Loucy (cell line): ENCODE measurements around the gene PVALB.

Experiments
- H2AFZ ChIP-seq: fragments of 200-600 bp; sonication (generic); 2 replicates; pipeline ENCODE4 v1.6.0; 2016; ENCODE audit warnings: antibody characterized with exemption, mild to moderate bottlenecking, low read length, moderate library complexity
- H3F3A ChIP-seq: fragments of 200-600 bp; 2 replicates; pipeline ENCODE4 v1.6.0; 2016; ENCODE audit warnings: antibody characterized with exemption, low read depth, mild to moderate bottlenecking
- H3K27me3 ChIP-seq: fragments of 200-600 bp; sonication (generic); 2 replicates; pipeline ENCODE4 v1.6.1; 2014; ENCODE audit warnings: low read length, mild to moderate bottlenecking; ENCODE audit not compliant: insufficient read depth, poor library complexity, severe bottlenecking
- H3K36me3 ChIP-seq: fragments of 200-600 bp; sonication (generic); 2 replicates; pipeline ENCODE4 v1.6.1; 2016; ENCODE audit warnings: low read length; ENCODE audit not compliant: insufficient read depth
- H3K4me1 ChIP-seq: fragments of 200-600 bp; sonication (generic); 2 replicates; pipeline ENCODE4 v1.5.1; 2014; ENCODE audit warnings: low read length, mild to moderate bottlenecking; ENCODE audit not compliant: insufficient read depth, poor library complexity, severe bottlenecking
- H3K4me2 ChIP-seq: fragments of 200-600 bp; sonication (generic); 2 replicates; pipeline ENCODE4 v1.6.0; 2014; ENCODE audit warnings: antibody characterized with exemption, low read length, low read depth, mild to moderate bottlenecking; ENCODE audit not compliant: poor library complexity, severe bottlenecking
- H3K4me3 ChIP-seq: fragments of 200-600 bp; sonication (generic); 2 replicates; pipeline ENCODE4 v1.5.1; 2014; ENCODE audit warnings: low read length, mild to moderate bottlenecking, mixed read lengths; ENCODE audit not compliant: poor library complexity, severe bottlenecking
- H3K79me2 ChIP-seq: fragments of 200-600 bp; sonication (generic); 2 replicates; pipeline ENCODE4 v1.6.1; 2014; ENCODE audit warnings: low read length; ENCODE audit not compliant: insufficient read depth
- H3K9ac ChIP-seq: fragments of 200-600 bp; sonication (generic); 2 replicates; pipeline ENCODE4 v1.6.0; 2014; ENCODE audit warnings: mild to moderate bottlenecking, low read depth, low read length, moderate library complexity; ENCODE audit not compliant: poor library complexity, severe bottlenecking
- H3K9me2 ChIP-seq: fragments of 200-600 bp; sonication (generic); replicated peaks from 2 replicates; pipeline ENCODE4 v1.6.1; 2016; ENCODE audit warnings: low read depth, low read length, mixed read lengths
- H3K9me3 ChIP-seq: fragments of 200-600 bp; sonication (generic); 2 replicates; pipeline ENCODE4 v1.6.1; 2014; ENCODE audit warnings: mild to moderate bottlenecking, antibody characterized with exemption, low read length, low read depth; ENCODE audit not compliant: insufficient read depth
- H4K20me1 ChIP-seq: fragments of 200-600 bp; sonication (generic); 2 replicates; pipeline ENCODE4 v1.6.0; 2014; ENCODE audit warnings: antibody characterized with exemption, low read length, mild to moderate bottlenecking; ENCODE audit not compliant: insufficient read depth, poor library complexity, severe bottlenecking
- EZH2phosphoT487 ChIP-seq: fragments of 200-600 bp; IDR thresholded peaks from 2 replicates; pipeline ENCODE4 v1.6.1; 2018; ENCODE audit warnings: antibody characterized with exemption, mild to moderate bottlenecking, moderate library complexity, borderline replicate concordance
- TF ChIP-seq, protein P1 (sequence below): fragments of 200-600 bp; sonication (generic); conservative IDR thresholded peaks from 2 replicates; pipeline ENCODE4 v1.5.1; 2014; ENCODE audit warnings: mild to moderate bottlenecking, antibody characterized with exemption, low read length

Gene PVALB

DNA sequence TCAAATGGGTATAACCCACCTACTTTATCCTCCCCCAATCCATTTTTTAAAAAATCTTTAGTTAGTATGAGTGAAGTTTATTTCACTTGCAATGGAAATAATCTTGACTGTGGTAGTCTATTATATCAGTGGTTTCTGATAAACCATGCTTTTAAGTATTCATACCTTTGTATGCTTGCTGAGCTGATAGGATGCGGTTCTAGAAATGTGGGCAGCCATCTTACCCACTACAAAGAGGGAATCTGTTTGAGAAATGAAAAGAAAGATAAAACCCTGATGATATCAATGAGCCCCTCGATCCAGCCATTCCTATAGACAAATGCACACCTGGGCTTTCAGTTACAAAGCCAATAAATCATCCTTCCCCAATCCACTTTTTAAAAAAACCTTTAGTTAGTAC lies 13.8 kb upstream of the PVALB start:
- Histone ChIP-seq H3K9ac (no peak overlapping the region), H3K36me3 (no peaks in the 10 kb centered on the region), H3K79me2 (no peaks in the 10 kb centered on the region)

DNA sequence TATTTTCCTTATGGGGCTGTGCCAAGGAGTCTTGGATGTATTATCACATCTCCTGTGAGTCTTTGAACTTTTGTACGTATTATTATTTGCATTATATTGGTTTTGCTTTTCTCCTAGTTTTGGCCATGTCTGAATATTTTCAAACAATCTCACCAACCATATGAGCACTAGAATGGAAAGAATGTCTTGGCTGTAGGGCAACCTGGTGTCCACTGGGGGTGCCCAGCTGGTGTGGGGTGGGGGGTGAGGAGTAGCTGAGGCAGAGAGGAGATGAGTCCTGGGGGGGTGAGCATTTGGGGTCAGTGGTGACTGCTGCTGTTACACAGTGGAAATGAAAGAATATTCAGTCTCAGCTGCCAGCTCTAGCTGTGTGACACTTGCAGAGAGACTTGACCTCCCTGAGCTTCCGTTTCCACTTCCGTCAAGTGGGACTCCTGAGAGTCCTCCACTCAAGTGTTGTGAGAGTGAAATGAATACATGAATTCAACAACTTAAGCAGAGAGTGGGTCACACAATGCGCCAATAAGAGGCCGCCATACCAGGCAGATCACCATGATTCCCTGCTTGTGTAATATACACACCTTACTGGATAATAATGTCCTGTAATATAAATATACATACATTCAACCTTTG lies 12.7 kb upstream of the PVALB start:
- no peaks in the 10 kb centered on the region for H4K20me1 ChIP-seq
- no peak overlapping the region for H3K4me3 ChIP-seq
- H2AFZ ChIP-seq, result no peak overlapping the region
- H3K79me2 ChIP-seq, result no peaks in the 10 kb centered on the region
- no peaks in the 10 kb centered on the region for H3K4me1 ChIP-seq
- no peaks in the 10 kb centered on the region for H3F3A ChIP-seq
- H3K4me2 ChIP-seq, result no peak overlapping the region
- no peaks in the 10 kb centered on the region for H3K27me3 ChIP-seq
- no peak overlapping the region for H3K9ac ChIP-seq
- H3K9me3 ChIP-seq, result no peaks in the 10 kb centered on the region
- TF ChIP-seq, protein P1, sequence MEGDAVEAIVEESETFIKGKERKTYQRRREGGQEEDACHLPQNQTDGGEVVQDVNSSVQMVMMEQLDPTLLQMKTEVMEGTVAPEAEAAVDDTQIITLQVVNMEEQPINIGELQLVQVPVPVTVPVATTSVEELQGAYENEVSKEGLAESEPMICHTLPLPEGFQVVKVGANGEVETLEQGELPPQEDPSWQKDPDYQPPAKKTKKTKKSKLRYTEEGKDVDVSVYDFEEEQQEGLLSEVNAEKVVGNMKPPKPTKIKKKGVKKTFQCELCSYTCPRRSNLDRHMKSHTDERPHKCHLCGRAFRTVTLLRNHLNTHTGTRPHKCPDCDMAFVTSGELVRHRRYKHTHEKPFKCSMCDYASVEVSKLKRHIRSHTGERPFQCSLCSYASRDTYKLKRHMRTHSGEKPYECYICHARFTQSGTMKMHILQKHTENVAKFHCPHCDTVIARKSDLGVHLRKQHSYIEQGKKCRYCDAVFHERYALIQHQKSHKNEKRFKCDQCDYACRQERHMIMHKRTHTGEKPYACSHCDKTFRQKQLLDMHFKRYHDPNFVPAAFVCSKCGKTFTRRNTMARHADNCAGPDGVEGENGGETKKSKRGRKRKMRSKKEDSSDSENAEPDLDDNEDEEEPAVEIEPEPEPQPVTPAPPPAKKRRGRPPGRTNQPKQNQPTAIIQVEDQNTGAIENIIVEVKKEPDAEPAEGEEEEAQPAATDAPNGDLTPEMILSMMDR, result peak; percentile 24; the same call in 1 of the 2 replicates
- TF ChIP-seq EZH2phosphoT487, result no peak
- H3K9me2 ChIP-seq, result no peaks in the 10 kb centered on the region
- no peaks in the 10 kb centered on the region for H3K36me3 ChIP-seq

More for the DNA sequence above, 13.8 kb upstream of the PVALB start:
- Histone ChIP-seq H4K20me1 (no peaks in the 10 kb centered on the region), H3K9me2 (no peaks in the 10 kb centered on the region), H3K9me3 (no peaks in the 10 kb centered on the region), H3F3A (no peaks in the 10 kb centered on the region), H2AFZ (no peak overlapping the region), H3K4me2 (no peak overlapping the region), H3K27me3 (no peaks in the 10 kb centered on the region), H3K4me3 (no peak overlapping the region), H3K4me1 (no peaks in the 10 kb centered on the region)
- TF ChIP-seq EZH2phosphoT487, result no peak
- TF ChIP-seq, protein P1, result no peak

DNA sequence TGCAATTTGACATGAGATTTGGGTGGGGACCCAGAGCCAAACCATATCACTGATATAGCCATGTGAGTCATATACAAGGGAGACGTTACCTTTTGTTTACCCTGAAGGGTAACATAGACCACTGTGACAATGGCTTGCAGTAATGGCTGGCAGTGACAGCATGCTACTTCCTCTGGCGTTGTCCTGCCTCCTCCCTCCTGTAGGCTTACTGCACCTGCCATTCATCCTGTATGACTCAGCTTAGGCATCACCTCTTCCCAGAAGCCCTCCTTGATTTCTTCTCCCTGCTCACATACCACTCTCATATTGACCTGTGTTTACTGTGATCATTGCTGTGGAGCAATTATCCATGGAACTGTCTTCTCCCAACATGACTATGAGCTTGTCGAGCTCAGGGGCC lies 12.0 kb upstream of the PVALB start:
- no peaks in the 10 kb centered on the region for H3K79me2 ChIP-seq
- H3K9me2 ChIP-seq, result no peaks in the 10 kb centered on the region
- H3F3A ChIP-seq, result no peaks in the 10 kb centered on the region
- H3K36me3 ChIP-seq, result no peaks in the 10 kb centered on the region
- no peak overlapping the region for H3K4me2 ChIP-seq
- H3K27me3 ChIP-seq, result no peaks in the 10 kb centered on the region
- H3K9me3 ChIP-seq, result no peaks in the 10 kb centered on the region
- H3K4me1 ChIP-seq, result no peaks in the 10 kb centered on the region
- no peak overlapping the region for H3K9ac ChIP-seq
- no peak overlapping the region for H2AFZ ChIP-seq
- H3K4me3 ChIP-seq, result no peak overlapping the region
- H4K20me1 ChIP-seq, result no peaks in the 10 kb centered on the region
- no peak for TF ChIP-seq EZH2phosphoT487
- TF ChIP-seq, protein P1, result no peak
